ENCODE measurements around the gene ZNF563.
A peak's percentile ranks its signal among the peaks of the same experiment; 100 is the strongest.

The ZNF563 gene

GRCh38 chr19:12294249-12295158 is 38.9 kb downstream of the ZNF563 start, which contains the start of gene ZNF44:
Gene ZNF44 (minus strand): TSS chr19:12294883. CDS start chr19:12294694, 189 bp downstream.
- DNase-seq (ENCODE audit: low read depth in 2 of 2, low spot score in 1 of 2), result peak; percentile 74 to 89

- peak in 1 of 2 donors; percentile 37 for DNase-seq (ENCODE audit: low read depth in 2 of 2, low spot score in 1 of 2)
These were observed 39.6 kb downstream of the ZNF563 start for GRCh38 chr19:12293777-12294248.

GRCh38 chr19:12289790-12290065 is 43.7 kb downstream of the ZNF563 start:
- DNase-seq (ENCODE audit: low read depth in 2 of 2, low spot score in 1 of 2), result no peak

GRCh38 chr19:12287958-12288500 is 45.4 kb downstream of the ZNF563 start:
- no peak for DNase-seq (ENCODE audit: low read depth in 2 of 2, low spot score in 1 of 2)

- no peak for DNase-seq (ENCODE audit: low read depth in 2 of 2, low spot score in 1 of 2)
These were observed 48.8 kb downstream of the ZNF563 start for GRCh38 chr19:12284631-12285030.

GRCh38 chr19:12284226-12284625 is 49.2 kb downstream of the ZNF563 start:
- DNase-seq (ENCODE audit: low read depth in 2 of 2, low spot score in 1 of 2), result no peak

GRCh38 chr19:12278713-12279112 is 54.7 kb downstream of the ZNF563 start:
- no peak for DNase-seq (ENCODE audit: low read depth in 2 of 2, low spot score in 1 of 2)

GRCh38 chr19:12272980-12273901 is 60.2 kb downstream of the ZNF563 start:
- no peak for DNase-seq (ENCODE audit: low read depth in 2 of 2, low spot score in 1 of 2)

- DNase-seq (ENCODE audit: low read depth in 2 of 2, low spot score in 1 of 2), result no peak
These were observed 61.0 kb downstream of the ZNF563 start for GRCh38 chr19:12272386-12272785.

- no peak for DNase-seq (ENCODE audit: low read depth in 2 of 2, low spot score in 1 of 2)
These were observed 62.6 kb downstream of the ZNF563 start for GRCh38 chr19:12270854-12271253.
